GM21528 (cell line): ENCODE data around the gene FGGY.

Experiments used
- ATAC-seq: cut with Tn5 transposase; IDR thresholded peaks from one replicate; pipeline ENCODE4 v1.9.1; 2021; ENCODE audit warnings: mild to moderate bottlenecking, moderate library complexity; ENCODE audit not compliant: unreplicated experiment, low FRiP score

Gene FGGY

DNA sequence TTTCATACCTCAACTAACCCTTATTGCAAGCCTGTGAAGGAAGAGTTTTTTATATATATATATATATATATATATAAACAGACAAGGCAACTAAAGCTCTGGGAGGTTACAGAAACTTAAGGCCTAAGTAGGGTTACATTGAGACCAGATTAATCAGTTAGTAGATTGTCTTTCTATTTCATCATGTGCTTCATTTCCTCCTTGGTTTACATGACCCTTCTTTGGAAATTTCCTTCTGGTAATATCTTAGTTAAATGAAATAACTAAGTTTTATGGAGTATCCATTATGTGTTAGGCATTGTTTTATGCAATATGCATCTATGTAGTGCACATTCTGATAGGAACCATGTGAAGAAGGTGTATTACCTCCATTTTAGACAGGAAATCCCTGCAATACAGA, 112.7 kb downstream of the FGGY start:
- no peak for ATAC-seq

DNA sequence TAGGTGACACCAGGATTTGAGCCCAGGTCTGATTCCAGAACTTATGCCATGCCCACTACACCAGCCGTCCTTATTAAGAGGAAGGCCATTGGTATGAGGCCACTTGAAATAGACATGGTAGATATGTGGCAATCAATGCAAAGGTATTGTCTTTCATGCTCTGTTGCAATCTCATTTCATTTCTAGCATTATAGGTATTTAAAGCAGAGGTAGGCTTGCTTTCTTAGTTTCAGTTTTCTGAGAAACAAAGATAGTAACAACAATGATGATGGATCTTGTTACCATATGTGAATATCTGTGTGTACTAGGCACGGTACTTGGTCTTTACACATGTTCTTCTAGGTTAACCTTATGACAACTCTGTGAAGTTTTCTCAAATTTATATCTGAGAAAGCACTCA, 113.1 kb downstream of the FGGY start:
- no peak for ATAC-seq

GRCh38 chr1:59410457-59410856, 113.6 kb downstream of the FGGY start:
- ATAC-seq: no peak

GRCh38 chr1:59411147-59411546, 114.3 kb downstream of the FGGY start:
- no peak for ATAC-seq

GRCh38 chr1:59412718-59413326, 115.9 kb downstream of the FGGY start:
- peak; percentile 56 for ATAC-seq

DNA sequence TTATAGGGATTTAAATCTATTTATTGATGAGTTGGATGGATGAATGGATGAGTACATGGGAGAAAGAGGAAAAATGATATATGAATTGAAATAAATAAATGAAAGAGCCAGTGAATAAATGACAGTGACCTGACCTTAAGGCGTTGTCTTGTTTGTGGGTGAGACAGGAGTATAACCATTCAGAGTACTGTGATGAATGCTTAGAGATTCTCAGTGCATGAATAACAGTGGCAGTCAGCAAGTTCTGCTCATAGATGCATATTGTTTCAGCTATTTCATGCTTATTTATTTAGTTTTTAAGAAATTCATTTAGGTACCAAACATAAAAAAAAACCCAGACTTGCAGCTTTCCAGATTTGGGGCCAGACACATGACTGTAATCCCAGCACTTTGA, 116.4 kb downstream of the FGGY start:
- ATAC-seq: no peak

DNA sequence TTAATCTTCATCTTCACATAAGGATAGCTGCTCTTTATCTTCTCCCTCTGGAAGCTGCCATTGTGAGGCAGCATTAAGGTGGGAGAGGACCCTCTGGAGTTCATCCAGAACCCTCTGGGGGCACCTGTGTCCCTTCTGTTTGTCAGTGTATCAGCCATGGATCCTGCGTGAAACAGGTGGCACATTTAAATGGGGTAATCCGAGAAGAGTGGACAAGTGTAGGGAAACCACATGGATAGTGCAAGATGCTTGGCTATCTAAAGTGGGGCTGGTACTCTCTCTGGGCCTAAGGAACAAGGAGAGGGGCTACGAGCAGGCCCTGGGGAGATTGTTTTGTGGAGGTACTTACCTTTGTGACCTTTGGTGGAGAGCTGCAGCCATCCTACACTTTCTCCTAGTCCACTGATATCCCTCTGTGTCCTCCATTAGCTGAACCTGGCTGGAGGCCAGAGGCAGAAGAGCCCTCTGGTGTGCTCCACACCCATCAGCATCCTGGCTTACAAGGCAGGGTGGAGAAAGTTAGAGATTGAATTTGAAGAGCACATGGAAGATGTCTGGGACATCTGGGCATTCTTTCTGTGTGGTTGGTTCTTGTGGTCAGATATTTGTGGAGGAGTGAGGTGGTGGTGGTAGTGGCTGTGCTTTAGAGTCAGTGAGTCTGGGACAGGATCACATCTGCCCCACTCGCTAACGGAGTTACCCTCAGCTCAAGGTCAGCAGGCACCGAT, 117.7 kb downstream of the FGGY start:
- ATAC-seq: no peak

GRCh38 chr1:59415286-59415850, 118.5 kb downstream of the FGGY start:
- ATAC-seq: no peak

GRCh38 chr1:59415881-59416280, 119.0 kb downstream of the FGGY start:
- no peak for ATAC-seq

- no peak for ATAC-seq
Observed at GRCh38 chr1:59417406-59417805, 120.5 kb downstream of the FGGY start.

DNA sequence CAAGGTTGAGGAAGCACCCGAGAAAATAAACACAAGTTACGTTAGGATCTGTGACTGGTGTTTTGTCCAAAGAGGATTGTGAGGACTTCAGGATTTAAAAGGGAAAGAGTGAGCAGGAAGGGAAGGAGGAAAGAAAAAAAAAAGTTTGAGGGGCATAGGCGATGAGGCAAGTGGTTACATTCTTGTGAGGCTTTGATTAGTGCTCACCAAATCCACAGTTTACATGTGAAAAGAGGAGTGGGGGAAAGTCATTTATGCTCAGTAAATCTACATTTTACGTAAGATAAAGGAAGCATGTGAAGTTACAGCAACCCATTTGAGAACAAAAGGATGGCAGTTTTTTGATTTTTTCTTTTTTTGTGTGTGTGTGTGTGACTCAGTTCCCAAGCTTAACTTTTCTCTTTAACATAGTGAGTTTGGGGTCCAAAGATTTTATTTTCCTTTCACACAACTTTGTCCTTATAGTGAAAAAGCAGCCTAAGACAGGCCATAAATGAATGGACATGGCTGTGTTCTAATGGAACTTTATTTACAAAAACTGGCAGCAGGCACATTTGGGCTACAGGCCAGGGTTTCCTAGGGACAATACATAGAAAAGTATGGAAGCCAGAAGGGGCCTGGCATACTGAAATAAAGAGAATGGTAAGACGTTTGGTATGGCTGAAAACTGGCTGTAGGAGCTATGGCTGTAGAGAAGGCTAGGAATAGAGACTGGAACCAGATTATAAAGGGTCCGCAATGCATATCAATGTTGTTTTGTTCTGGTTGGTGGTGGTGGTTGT, 121.7 kb downstream of the FGGY start:
- no peak for ATAC-seq

DNA sequence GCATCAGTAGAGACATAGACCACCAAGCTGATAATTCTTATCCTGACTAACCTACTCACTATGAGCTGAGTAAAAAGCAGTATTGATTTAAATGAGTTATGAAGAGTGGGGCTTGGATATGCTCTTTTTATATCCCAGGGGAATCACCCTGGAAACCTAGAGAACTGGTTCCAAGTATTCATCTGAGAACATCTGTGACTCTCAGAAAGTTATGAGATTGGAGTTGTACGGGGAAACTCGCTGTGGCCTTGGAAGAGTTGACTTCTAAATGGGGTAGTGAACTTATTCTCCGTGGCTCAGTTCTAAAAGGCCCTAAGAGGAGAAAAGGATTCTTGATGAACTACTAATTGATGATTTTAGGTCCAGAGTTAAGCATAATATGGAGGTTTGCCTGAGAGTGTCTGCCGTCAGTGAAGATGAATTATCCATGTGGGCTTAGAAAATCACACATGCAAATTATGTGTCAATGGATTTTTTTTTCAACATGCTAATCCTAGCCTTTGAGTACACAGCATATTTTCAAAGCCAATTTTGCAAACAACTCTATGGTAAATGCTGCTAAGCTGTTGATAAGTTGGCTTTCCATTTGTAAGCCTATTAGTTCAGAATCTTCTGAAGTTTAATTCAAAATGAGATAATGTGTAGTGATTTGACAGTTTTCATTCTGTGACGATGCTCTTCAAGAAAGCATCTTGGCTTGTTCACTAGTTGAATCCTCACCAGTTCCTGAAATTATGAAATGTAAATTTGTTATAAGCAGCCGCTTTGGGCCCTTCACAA, 122.7 kb downstream of the FGGY start:
- no peak for ATAC-seq

DNA sequence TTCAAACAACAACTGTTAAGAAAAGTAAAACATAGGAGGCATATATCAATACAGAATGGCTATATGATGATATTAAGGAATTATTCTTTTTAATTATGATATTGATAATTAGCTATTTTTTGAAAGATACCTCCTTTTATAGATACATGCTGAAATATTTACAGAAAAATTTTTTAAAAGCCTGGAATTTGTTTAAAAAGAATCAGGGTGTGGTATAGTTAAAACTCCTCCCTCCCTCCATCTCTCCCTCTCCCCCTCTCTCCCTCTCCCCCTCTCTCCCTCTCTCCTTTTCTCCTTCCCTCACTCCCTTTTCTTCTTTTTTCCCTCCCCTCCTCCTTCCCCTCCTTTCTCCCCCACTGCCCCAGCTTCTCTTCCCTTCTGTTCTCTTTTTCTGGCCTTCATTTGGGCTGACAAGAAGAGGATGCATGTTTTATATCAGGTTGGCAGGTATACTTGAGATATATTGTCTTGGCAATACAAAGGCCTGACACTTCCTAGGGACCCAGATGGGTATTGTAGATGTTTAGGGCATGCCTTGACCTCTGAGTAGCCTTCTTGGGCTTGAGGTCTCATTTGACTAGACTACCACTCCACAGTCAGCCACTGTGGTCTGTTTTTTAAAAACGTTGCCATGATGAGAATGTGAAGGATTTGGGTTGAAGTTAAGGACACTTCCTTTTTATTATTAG, 124.5 kb downstream of the FGGY start:
- no peak for ATAC-seq

DNA sequence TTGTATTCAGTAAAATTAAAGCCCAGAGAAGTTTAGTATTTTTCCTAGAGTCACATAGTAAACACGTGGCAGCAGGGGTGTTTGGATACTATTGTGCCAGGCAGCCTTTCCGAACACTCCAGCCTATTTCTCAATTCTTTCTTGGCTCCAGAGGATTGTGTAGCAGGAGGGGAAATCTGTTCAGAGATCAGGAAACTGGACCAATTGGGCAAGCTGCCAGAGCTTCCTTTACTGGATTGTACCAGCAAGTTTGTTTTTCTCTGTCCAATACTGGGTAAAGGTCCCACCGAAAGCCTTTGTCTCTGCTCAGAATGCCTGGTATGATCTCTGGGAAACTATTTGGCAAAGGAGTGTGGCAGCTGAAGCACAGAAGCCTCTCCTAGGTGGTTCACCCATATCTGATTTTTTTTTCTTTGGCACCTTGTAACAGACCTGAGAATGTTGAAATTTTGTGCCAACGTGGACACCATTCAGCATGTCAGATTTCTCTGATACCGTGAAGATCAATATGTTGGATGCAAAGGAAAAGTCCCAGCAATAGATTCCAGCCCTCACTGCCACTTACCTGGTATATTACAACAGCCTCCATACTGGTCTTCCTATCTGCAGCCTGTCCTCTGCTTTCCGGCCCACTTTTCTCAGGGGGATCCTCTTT, 126.2 kb downstream of the FGGY start:
- no peak for ATAC-seq

DNA sequence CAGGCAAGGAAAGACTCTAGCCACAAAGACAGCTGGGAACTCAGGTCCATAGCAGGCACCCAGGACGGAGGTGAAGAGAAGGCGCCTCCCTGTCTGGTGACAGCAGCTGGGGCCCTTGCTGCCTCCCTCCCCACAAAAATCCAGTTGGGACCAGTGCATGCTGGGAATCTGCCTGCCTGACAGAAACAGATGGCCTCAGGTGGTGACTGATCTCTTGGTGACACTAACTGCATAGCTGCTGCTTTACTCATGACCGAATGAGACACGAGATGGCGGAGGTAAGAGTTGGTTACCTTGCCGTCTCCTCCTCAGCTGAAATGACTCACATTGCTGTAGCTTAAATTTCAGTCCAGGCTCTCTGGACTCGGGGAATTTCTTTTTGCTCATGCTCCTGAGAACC, 130.3 kb downstream of the FGGY start:
- no peak for ATAC-seq

- no peak for ATAC-seq
Observed at GRCh38 chr1:59427784-59428183, 130.9 kb downstream of the FGGY start.

DNA sequence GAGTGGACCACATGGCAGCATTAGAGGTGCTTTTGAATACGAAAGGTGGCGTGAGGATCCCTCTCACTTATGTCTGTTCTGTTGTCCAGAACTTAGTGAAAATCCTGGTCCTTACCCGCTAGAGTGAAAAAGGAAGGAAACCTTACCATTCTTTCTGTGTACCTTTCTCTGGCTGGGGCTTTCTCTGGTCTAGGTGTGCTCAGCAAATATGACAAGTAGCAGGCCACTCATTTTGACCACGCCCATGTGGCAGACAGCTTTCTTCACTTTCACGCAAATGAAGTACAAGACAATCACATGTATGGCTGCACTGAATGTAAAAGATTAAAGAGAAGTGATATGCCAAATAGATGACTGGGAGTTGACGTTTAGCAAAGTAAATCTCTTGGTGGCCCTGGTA, 131.9 kb downstream of the FGGY start:
- no peak for ATAC-seq

GRCh38 chr1:59429656-59430055, 132.8 kb downstream of the FGGY start:
- no peak for ATAC-seq

DNA sequence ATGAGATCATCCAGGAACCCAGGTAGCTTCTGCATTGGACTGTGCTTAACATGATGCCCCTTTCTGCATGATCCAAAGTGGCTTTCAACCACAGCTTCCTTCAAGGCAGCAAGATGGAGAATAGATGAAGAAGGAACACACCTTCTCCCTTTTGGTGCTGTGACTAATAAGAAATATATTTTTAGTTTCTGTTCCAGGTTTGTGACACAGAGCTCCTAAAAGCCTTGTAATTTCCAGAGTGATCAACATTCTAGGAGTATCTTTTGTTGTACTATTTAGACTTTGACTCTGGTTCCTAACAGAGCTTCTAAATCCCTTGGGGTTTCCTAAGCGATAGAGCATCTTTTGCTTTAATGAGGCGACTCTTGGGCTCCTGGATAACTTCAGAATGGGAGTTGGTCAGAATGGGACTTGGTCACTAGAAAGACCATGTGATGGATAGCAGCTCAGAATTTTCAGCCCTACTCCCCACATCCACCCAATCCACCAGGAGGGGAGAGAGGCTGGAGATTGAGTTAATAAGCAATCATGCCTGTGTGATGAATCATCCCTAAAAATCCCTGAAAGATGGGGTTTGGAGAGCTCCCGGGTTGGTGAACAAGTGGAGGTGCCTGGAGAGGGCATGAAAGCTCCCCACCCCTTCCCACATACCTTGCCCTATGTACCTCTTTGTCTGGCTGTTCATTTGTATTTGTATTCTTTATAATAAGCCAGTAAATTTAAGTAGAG, 134.8 kb downstream of the FGGY start:
- no peak for ATAC-seq
